Amniotic stem cell (primary cell): Measurements from ENCODE around the gene PACS2.
"Not testable (repeated sequence)": the region's sequence is repeated elsewhere in the genome, so short reads cannot be mapped to it uniquely, and the experiment has no call there.

Experiments
- DNase-seq: peaks from one replicate; lab custom pipeline; 2025; lab: John Stamatoyannopoulos, UW

Gene PACS2

GRCh38 chr14:105314287-105315200 lies at the start of gene PACS2:
TSS of gene PACS2 (plus strand) at chr14:105314748. CDS start at chr14:105314919, 171 bp downstream.
- DNase-seq = no peak

- no peak for DNase-seq
These were observed 46.6 kb upstream of the PACS2 start for GRCh38 chr14:105267820-105268548.

GRCh38 chr14:105268736-105269354 lies 45.7 kb upstream of the PACS2 start:
- no peak for DNase-seq

GRCh38 chr14:105269405-105269804 lies 45.1 kb upstream of the PACS2 start:
- no peak for DNase-seq

GRCh38 chr14:105271224-105271890 lies 43.2 kb upstream of the PACS2 start:
- no peak for DNase-seq

GRCh38 chr14:105272623-105273022 lies 41.9 kb upstream of the PACS2 start:
- DNase-seq = no peak

- no peak for DNase-seq
These were observed 41.5 kb upstream of the PACS2 start for GRCh38 chr14:105273062-105273461.

- no peak for DNase-seq
These were observed 39.9 kb upstream of the PACS2 start for GRCh38 chr14:105274637-105275036.

GRCh38 chr14:105275267-105275946 lies 39.1 kb upstream of the PACS2 start:
- DNase-seq = no peak

- not testable (repeated sequence) for DNase-seq
These were observed 37.1 kb upstream of the PACS2 start for GRCh38 chr14:105277448-105277847.

- no peak for DNase-seq
These were observed 34.7 kb upstream of the PACS2 start for GRCh38 chr14:105279642-105280361.

GRCh38 chr14:105280525-105280924 lies 34.0 kb upstream of the PACS2 start:
- DNase-seq = no peak

GRCh38 chr14:105281371-105282097 lies 33.0 kb upstream of the PACS2 start:
- DNase-seq = no peak

- no peak for DNase-seq
These were observed 32.3 kb upstream of the PACS2 start for GRCh38 chr14:105282098-105282725.

- no peak for DNase-seq
These were observed 31.5 kb upstream of the PACS2 start for GRCh38 chr14:105283028-105283427.

- DNase-seq = no peak
These were observed 30.6 kb upstream of the PACS2 start for GRCh38 chr14:105283899-105284298.

- DNase-seq = no peak
These were observed 29.4 kb upstream of the PACS2 start for GRCh38 chr14:105285174-105285573.

- no peak for DNase-seq
These were observed 27.8 kb upstream of the PACS2 start for GRCh38 chr14:105286759-105287144.

- no peak for DNase-seq
These were observed 27.1 kb upstream of the PACS2 start for GRCh38 chr14:105287249-105288102.
